MG63 (cell line): ENCODE measurements around the gene STRIP2. TPM values are rescaled to one million over a fixed set of nuclear protein-coding genes. Genes with fewer than 3 reads are reported as not detected.
A peak's percentile ranks its signal among the peaks of the same experiment; 100 is the strongest.
"Not testable (repeated sequence)": the region's sequence is repeated elsewhere in the genome, so short reads cannot be mapped to it uniquely, and the experiment has no call there.

Experiments used
- DNase-seq: peaks from one replicate; pipeline ENCODE4 v3.0.0-alpha.2; 2020
- H3K27me3 ChIP-seq: fragments of 250-450 bp; sonication (Bioruptor Pico); 2 replicates; pipeline ENCODE4 v1.5.1; 2020; ENCODE audit warnings: mild to moderate bottlenecking, moderate library complexity
- H3K36me3 ChIP-seq: fragments of 250-450 bp; sonication (Bioruptor Pico); 2 replicates; pipeline ENCODE4 v1.5.1; 2020; ENCODE audit warnings: mild to moderate bottlenecking, moderate library complexity
- H3K4me3 ChIP-seq: fragments of 250-450 bp; sonication (Bioruptor Pico); 2 replicates; pipeline ENCODE4 v1.5.1; 2020; ENCODE audit warnings: mild to moderate bottlenecking, moderate library complexity
- H3K9me3 ChIP-seq: fragments of 250-450 bp; sonication (Bioruptor Pico); 2 replicates; pipeline ENCODE4 v1.5.1; 2020; ENCODE audit warnings: mild to moderate bottlenecking, moderate library complexity
- total RNA-seq: library from RNA; depleted of rRNA; stranded (reverse); fragments of >200 nt; shearing (Covaris generic); gene quantifications from 2 replicates; pipeline ENCODE4 v1.2.3, GENCODE V29; 2014; ENCODE audit warnings: low replicate concordance

Gene STRIP2
- total RNA-seq, 1 experiment from 2014 or later, result 2.3 TPM

DNA sequence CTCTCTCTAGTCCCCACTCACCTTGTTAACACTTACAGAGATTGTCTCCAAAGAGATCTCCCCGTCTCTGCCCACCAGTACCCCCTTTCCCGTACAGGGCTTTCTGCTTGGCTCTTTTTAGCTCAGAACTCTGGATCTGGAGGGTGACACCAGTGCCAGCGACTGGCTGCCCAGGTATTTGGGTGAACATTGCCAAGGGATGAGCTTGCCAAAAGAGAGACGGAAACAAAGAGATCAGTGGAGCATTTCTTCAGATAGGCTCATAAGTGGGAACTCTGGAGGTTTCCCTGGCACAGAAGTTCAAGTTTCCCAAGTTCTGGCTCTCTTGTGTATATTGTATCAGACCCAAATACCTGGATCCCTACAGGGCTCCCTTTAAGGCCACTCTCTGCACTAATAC, 30.0 kb downstream of the STRIP2 start:
- Histone ChIP-seq H3K4me3 (no peak overlapping the region), H3K27me3 (no peaks in the 10 kb centered on the region), H3K9me3 (no peaks in the 10 kb centered on the region), H3K36me3 (no peaks in the 10 kb centered on the region)
- DNase-seq, result no peak

DNA sequence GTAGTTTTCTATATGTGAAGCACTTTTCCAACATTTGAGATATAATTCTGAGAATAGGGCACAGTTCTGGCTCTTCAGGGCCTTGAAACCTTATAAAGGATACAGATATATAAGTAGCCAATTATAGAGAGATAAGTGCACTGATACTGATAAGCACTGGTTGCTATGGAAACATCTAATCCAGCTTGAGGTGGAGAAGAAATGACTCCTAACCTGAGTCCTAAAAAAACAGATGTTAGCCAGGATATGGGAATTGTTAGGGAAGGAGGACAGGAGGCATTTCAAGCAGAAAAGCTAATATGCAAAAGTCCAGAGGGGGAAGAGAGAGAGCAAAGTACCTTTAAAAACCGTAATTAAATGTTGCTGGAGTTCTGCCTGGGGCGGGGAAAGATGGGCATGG, 30.8 kb downstream of the STRIP2 start:
- DNase-seq, result no peak
- Histone ChIP-seq H3K27me3 (no peaks in the 10 kb centered on the region), H3K36me3 (no peaks in the 10 kb centered on the region), H3K9me3 (no peaks in the 10 kb centered on the region), H3K4me3 (no peak overlapping the region)

DNA sequence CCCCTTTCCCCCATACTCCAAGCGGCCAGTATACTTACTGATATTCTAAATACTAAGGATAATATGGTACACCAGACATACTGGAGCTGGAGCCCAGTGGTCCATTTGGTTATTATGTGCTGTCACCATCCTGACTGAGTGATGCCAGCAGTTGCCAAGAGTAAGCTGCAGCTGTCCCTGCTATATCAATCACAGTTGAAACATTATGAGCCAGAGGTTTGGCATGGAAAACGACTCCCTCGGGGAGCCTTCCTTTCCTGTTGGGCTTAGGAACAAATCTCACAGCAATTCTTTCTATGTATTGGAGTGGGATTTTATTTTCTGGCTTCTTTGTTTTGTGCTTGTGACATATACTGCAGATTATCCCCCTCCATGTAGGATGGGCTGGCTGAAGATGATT, 32.6 kb downstream of the STRIP2 start:
- Histone ChIP-seq H3K27me3 (no peaks in the 10 kb centered on the region), H3K4me3 (no peak overlapping the region), H3K9me3 (no peaks in the 10 kb centered on the region), H3K36me3 (no peaks in the 10 kb centered on the region)
- no peak for DNase-seq

DNA sequence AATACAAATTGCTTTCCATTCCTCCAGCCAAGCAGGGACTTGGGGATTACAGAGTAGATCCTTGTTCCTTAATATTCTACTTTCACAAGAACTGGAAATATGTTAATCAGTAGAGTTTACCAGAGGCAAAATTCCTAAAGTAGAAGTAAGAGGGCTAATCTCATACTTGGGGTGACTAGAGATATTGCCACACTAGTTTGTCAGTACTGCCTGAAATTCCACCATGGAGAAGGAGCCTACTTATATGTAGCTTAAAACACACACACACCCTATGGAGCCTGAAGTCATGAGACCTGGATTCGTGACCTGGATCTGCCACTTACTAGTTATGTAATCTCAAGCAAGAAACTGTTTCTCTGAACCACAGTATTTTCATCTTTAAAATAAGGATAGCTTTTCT, 33.9 kb downstream of the STRIP2 start:
- no peak overlapping the region for H3K4me3 ChIP-seq
- no peaks in the 10 kb centered on the region for H3K9me3 ChIP-seq
- H3K36me3 ChIP-seq, result no peaks in the 10 kb centered on the region
- DNase-seq, result no peak
- H3K27me3 ChIP-seq, result no peaks in the 10 kb centered on the region

DNA sequence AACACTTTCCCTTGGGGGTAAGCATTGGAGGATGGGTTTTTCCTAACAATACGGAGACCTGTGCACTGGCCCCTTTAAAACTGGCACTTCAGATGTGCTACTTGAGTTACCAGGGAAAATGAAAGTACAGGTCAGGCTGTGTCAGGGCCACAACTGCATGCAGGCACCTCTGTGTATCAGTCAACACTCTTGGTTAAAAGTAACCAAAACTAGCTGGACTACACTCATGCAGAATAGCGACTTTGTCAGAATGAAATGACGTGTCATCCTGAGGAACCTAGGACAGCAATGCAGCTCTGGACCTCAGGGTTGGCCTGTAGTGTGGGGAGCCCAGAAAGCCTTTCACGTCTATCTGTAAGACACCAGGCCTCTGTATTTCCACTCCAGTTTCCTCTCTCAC, 34.3 kb downstream of the STRIP2 start:
- no peak for DNase-seq
- H3K9me3 ChIP-seq, result no peaks in the 10 kb centered on the region
- no peak overlapping the region for H3K4me3 ChIP-seq
- H3K27me3 ChIP-seq, result no peaks in the 10 kb centered on the region
- H3K36me3 ChIP-seq, result no peaks in the 10 kb centered on the region

DNA sequence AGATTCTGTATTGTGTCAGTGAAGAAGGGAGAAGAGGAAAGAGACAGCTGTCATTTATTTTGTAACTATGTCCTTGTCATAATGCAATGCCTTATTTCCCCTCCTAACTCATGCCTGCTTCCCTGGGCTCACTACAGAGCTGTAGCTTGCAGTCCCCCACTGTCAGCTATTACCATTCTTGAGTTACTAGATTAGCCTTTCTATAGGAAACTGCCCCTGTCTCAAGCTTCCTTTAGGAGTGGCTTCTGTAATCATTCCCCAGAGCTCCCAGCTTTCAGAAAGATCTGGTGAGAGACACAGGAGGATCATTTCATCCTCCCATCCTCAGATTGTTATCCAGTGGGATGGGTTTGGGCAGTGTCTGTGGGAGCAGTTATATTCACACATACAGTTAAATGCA, 35.7 kb downstream of the STRIP2 start:
- H3K36me3 ChIP-seq, result no peaks in the 10 kb centered on the region
- H3K4me3 ChIP-seq, result no peak overlapping the region
- no peak for DNase-seq
- no peaks in the 10 kb centered on the region for H3K27me3 ChIP-seq
- H3K9me3 ChIP-seq, result no peaks in the 10 kb centered on the region

DNA sequence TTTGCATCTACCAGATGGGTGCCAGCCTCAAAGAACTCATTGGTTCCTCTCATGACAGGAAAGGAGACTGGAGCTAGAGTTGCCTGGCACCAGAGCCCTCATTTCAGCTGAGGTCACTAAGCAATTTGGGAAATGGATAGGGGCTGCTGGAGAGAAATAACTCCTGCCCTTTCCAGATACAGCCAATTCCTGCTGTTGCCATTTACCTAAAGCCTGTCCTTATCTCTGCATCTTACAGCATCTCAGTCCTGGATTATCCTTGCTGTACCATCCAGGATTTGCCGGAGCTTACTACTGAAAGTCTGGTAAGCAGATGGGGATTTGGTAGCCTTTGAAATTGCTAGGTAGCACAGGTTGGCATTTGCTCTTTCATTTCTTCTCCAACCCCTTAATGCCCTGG, 36.2 kb downstream of the STRIP2 start:
- Histone ChIP-seq H3K4me3 (no peak overlapping the region), H3K9me3 (no peaks in the 10 kb centered on the region), H3K27me3 (no peaks in the 10 kb centered on the region)

DNA sequence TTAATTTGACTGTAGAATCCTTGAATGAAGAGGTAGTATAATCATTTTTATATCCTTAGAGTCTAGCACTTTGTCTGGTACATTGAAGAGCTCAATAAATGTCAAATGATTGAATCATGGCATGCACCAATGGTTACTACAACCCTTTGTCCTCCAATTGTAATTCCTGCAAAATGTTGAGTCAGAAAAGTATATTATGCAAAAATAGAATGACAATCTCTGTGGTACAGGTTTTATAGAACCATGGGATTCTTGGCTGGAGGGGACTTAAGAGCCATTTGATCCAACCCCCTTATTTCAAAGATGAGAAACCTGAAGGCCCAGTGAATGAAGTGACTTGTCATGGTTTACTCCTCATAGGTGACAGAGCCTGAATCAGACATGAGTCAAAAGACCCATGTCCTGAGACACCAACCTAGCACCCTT, 37.2 kb downstream of the STRIP2 start:
- Histone ChIP-seq H3K9me3 (no peaks in the 10 kb centered on the region), H3K4me3 (no peak overlapping the region), H3K36me3 (no peaks in the 10 kb centered on the region), H3K27me3 (no peaks in the 10 kb centered on the region)
- DNase-seq, result no peak

More for the DNA sequence above, 36.2 kb downstream of the STRIP2 start:
- DNase-seq, result no peak
- no peaks in the 10 kb centered on the region for H3K36me3 ChIP-seq

DNA sequence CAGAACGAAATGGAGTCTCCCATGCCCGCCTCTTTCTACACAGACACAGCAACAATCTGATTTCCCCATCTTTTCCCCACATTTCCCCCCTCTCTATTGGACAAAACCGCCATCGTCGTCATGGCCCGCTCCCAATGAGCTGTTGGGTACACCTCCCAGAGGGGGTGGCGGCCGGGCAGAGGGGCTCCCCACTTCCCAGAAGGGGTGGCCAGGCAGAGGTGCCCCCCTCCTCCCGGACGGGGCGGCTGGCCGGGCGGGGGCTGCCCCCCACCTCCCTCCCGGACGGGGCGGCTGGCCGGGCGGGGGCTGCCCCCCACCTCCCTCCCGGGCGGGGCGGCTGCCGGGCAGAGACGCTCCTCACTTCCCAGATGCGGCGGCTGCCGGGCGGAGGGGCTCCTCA, 41.7 kb downstream of the STRIP2 start:
- not testable (repeated sequence) for H3K27me3 ChIP-seq, H3K36me3 ChIP-seq, DNase-seq, H3K9me3 ChIP-seq, H3K4me3 ChIP-seq

DNA sequence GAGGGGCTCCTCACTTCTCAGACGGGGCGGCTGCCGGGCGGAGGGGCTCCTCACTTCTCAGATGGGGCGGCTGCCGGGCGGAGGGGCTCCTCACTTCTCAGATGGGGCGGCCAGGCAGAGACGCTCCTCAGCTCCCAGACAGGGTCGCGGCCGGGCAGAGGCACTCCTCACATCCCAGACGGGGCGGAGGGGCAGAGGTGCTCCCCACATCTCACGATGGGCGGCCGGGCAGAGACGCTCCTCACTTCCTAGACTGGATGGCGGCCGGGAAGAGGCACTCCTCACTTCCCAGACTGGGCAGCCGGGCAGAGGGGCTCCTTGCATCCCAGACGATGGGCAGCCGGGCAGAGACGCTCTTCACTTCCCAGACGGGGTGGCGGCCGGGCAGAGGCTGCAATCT, 42.2 kb downstream of the STRIP2 start:
- not testable (repeated sequence) for DNase-seq, H3K4me3 ChIP-seq, H3K27me3 ChIP-seq, H3K36me3 ChIP-seq, H3K9me3 ChIP-seq

DNA sequence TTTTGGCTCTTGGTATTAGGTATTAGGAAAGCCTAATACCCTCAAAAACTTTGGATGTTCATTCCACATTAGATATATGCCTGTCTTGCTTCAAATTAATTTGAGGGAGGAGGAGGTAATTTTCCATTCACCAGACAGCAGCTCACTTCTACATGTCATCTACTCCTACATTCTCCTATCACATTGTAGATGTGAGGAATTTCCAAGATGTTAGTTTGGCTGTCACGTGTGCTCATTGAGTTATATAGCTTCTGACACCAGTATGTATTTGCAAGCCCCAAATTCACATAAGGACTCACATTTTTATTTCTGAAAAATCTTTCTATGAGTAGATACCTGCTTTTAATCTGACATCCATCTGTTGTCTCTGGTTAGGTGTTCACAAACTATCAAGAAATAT, 45.6 kb downstream of the STRIP2 start:
- no peaks in the 10 kb centered on the region for H3K36me3 ChIP-seq
- no peaks in the 10 kb centered on the region for H3K27me3 ChIP-seq
- no peak overlapping the region for H3K4me3 ChIP-seq
- no peaks in the 10 kb centered on the region for H3K9me3 ChIP-seq
- DNase-seq, result no peak

DNA sequence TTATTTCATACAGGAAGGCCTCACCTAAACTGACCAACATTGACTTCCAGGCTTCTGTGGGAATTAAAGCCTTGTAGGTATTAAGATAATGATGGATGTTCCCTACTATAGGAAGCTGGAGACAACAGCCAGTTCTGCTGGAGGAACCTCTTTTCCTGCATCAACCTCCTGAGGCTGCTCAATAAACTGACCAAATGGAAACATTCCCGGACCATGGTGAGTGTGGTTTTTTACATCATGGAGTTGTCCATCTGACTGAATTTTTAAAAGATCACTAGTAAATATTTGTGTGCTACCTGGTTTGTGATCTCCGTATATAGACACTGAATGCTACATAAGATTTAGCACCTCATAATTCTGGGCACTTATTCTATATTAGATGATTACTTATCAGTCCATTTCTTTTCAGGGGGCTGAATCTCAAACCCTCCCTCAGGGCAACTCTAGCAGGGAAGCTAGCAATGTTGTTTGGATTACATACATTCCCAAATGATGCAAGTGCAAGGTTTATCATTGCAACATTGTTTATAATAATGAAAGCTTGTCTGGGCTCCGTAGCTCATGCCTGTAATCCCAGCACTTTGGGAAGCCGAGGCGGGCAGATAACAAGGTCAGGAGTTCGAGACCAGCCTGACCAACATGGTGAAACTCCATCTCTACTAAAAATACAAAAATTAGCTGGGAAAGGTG, 46.6 kb downstream of the STRIP2 start:
- Histone ChIP-seq H3K36me3 (no peaks in the 10 kb centered on the region), H3K4me3 (no peak overlapping the region), H3K9me3 (no peaks in the 10 kb centered on the region), H3K27me3 (no peaks in the 10 kb centered on the region)
- no peak for DNase-seq

DNA sequence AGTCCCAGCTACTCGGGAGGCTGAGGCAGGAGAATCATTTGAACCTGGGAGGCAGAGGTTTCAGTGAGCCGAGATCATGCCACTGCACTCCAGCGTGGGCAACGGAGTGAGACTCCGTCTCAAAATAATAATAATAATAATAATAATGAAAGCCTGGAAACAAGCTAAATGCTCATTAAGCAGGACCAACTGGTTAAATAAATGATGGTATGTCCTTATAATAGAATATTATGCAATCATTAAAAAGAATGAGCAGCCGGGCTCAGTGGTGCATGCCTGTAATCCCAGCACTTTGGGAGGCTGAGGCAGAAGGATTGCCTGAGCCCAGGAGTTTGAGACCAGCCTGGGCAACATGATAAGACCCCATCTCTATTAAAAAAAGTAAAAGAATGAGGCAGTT, 47.1 kb downstream of the STRIP2 start:
- not testable (repeated sequence) for H3K4me3 ChIP-seq, DNase-seq, H3K27me3 ChIP-seq, H3K9me3 ChIP-seq, H3K36me3 ChIP-seq

DNA sequence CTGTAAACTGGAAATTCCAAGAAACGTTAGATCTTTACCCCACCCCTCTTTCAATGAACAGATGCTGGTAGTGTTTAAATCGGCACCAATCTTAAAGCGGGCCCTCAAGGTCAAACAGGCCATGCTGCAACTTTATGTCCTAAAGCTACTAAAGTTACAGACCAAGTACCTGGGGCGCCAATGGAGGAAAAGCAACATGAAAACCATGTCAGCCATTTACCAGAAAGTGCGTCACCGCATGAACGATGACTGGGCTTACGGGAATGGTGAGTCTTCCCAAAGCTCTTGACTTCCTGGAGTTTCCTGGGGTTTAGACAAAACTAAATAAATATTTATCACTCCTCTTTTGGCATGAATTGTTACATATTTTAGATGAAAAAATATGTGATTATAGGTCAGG, 48.5 kb downstream of the STRIP2 start:
- no peaks in the 10 kb centered on the region for H3K9me3 ChIP-seq
- H3K27me3 ChIP-seq, result no peaks in the 10 kb centered on the region
- no peaks in the 10 kb centered on the region for H3K36me3 ChIP-seq
- DNase-seq, result no peak
- H3K4me3 ChIP-seq, result no peak overlapping the region

DNA sequence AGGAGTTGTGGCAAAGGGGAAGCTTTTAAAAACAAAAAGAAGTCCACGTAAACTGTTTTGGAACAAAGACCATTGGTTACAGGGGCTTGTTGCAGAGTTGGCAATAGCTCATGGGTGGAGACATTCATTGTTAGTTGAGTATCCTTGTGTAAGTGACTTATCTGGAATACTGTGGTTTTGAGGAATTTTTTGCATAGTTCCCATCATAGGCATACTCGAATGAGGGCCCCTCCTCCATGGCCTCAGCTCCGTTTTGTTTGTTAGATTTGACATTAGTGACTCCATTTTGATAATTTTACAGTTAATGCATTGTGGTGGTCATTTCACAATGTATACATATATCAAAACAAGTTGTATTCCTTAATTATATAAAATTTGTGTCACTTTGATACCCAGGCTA, 55.3 kb downstream of the STRIP2 start:
- no peaks in the 10 kb centered on the region for H3K36me3 ChIP-seq
- no peak overlapping the region for H3K4me3 ChIP-seq
- H3K9me3 ChIP-seq, result no peaks in the 10 kb centered on the region
- no peaks in the 10 kb centered on the region for H3K27me3 ChIP-seq
- no peak for DNase-seq

DNA sequence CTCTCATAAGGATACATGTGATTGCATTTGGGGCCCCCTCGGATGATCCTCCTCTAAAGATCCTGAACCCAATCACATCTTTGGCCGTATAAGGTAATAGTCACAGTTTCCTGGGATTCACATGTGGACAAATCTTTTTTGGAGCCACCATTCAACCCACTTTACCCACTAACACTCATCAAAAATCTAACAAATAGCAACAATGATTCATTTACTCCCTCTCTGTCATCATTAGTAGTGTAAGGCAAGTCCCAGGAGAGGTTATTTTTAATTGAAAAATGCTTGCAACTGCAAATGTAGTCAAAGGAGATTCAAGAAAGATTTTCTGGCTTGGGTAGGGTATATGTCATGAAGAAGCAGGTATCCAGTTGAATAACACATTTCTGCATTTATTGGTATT, 58.2 kb downstream of the STRIP2 start:
- no peak for DNase-seq
- Histone ChIP-seq H3K4me3 (no peak overlapping the region), H3K27me3 (no peaks in the 10 kb centered on the region), H3K9me3 (no peaks in the 10 kb centered on the region), H3K36me3 (no peaks in the 10 kb centered on the region)

DNA sequence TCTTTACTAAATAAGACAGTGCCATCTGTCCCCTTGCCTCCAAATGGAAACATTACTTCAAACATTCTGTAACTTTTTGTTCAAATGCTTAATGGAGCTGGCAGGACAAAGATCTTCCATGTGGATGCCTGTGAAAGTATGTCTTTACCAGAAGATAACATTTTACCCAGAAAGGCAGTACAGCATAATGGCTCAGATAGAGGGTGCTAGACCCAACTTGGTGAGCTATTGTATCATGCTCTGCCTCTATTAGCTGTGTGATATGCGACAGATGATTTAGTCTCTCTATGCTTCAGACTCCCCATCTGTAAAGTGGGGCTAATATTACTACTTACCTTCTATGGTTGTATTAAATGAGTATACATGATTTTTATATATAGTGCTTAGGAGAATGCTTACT, 59.3 kb downstream of the STRIP2 start:
- no peaks in the 10 kb centered on the region for H3K9me3 ChIP-seq
- no peaks in the 10 kb centered on the region for H3K27me3 ChIP-seq
- no peak for DNase-seq
- H3K4me3 ChIP-seq, result no peak overlapping the region
- no peaks in the 10 kb centered on the region for H3K36me3 ChIP-seq

DNA sequence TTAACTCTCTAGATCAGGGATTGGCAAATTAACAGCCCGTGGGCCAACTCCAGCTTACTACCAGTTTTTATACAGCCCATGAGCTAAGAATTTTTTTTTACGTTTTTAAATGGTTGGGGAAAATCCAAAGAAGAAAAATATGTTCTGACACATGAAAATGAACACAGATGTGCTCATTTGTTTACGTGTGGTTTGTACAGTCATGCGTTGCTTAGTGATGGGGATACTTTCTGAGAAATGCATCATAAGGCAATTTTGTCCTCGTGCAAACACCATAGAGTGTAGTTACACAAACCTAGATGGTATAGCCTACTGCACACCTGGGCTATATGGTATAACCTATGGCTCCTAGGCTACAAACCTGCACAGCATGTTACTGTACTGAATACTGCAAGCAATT, 59.8 kb downstream of the STRIP2 start:
- Histone ChIP-seq H3K27me3 (no peaks in the 10 kb centered on the region), H3K9me3 (no peaks in the 10 kb centered on the region), H3K36me3 (no peaks in the 10 kb centered on the region), H3K4me3 (no peak overlapping the region)
- peak; percentile 22 for DNase-seq

DNA sequence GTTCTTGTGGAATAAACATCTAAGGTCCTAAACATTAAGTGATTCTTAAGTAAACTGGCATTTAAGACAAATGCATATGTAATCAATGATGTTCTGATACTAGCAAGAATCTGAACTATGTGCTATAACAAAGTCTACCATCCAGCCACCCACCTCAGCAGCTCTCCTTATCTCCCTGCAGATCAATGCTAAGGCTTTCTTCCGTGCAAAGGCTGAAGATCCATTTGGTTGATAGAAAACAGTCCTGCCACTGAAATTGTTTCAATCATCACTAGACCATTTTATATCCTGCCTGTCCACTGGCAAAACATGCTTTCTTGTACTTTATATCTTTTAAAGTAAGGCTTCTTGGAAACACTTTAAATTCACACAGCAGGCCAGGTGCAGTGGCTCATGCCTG, 61.8 kb downstream of the STRIP2 start:
- no peak for DNase-seq
- H3K27me3 ChIP-seq, result no peaks in the 10 kb centered on the region
- no peaks in the 10 kb centered on the region for H3K9me3 ChIP-seq
- no peak overlapping the region for H3K4me3 ChIP-seq
- no peaks in the 10 kb centered on the region for H3K36me3 ChIP-seq
